ENCODE results near the gene RBM4.
"Not testable (repeated sequence)": the region's sequence is repeated elsewhere in the genome, so short reads cannot be mapped to it uniquely, and the experiment has no call there.

RBM4 gene

DNA sequence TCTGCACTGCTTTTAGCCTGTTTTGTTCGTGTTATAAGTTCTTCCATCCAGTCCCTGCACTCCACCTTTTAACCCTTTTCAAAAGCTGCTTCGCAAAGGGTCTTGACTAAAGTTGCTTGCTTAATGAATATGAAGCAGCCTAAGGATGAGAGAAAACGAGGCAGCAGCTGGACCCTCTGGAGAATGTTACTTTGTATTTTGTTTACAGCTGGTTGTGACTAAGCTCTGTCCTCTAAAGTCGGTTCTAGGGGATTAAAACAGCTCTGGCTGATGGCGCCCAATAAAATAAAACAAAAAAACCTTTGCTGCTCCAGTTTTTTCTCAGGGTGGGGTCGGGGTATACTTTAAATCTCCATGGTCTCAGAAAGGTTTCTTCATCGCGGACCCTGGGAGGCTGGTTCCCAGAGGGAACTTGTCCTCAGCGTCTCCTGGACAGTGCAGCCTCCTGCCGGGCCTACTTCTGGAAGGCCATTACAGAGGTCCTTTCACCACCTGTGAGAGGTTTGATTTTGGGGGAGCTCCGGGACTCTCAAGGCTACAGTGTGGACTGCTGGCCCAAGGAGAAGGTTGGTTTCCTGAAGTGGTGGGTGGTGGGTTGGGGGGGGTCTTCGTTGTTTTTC is 836 bp upstream of the RBM4 start:
- peaks cover 61% of the 10 kb centered on the region for H3K36me3 ChIP-seq (ENCODE audit: control insufficient read depth, insufficient read depth, low read length)
- H3K27ac ChIP-seq (ENCODE audit: low read depth, low read length) = peak overlapping the region; percentile 95
- H3K9me3 ChIP-seq (ENCODE audit: control insufficient read depth, insufficient read depth, low read length) = no peaks in the 10 kb centered on the region
- peak overlapping the region; percentile 83 for H3K9ac ChIP-seq (ENCODE audit: low read depth, low read length)
- H3K4me3 ChIP-seq (ENCODE audit: low read depth, low read length) = peak overlapping the region; percentile 59
- H3K4me1 ChIP-seq (ENCODE audit: control insufficient read depth, insufficient read depth, low read length) = peaks cover 32% of the 10 kb centered on the region
- H3K27me3 ChIP-seq (ENCODE audit: control insufficient read depth, insufficient read depth, low read length) = no peaks in the 10 kb centered on the region

DNA sequence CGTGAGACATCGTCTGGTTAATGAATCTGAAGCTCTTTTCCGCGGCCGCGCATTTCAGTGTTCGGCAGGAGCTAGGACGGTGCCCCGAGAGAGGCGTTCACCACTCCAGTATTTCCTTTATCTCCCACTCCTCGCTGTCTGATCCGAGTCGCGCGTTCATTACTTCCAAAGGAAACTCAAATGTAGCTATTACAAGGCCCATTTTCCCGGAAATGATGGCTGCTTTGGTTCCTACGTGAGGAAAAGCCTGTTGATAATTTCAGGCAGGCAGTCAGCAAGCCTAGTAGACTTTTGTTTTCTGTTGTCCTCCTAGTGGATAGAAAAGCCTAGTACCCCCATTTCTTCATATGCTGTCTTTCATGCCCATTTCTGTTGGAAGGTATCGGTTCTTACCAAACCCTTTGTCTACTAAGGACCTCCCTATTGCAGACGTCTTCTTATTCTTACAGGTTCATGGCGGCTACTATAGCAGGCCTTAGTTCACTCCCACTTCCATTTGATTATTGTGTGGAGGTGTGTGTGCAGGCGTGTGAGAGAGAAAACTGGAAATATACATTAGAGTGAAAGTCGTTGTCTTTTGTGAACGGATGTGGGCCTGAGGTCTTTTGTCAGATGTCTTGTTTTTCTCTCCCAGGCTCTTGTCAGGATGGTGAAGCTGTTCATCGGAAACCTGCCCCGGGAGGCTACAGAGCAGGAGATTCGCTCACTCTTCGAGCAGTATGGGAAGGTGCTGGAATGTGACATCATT is 737 bp downstream of the RBM4 start:
- H3K27ac ChIP-seq (ENCODE audit: low read depth, low read length) = peak overlapping the region; percentile 96
- peak overlapping the region; percentile 100 for H3K9ac ChIP-seq (ENCODE audit: low read depth, low read length)
- H3K36me3 ChIP-seq (ENCODE audit: control insufficient read depth, insufficient read depth, low read length) = peaks cover 63% of the 10 kb centered on the region
- no peaks in the 10 kb centered on the region for H3K27me3 ChIP-seq (ENCODE audit: control insufficient read depth, insufficient read depth, low read length)
- peaks cover 32% of the 10 kb centered on the region for H3K4me1 ChIP-seq (ENCODE audit: control insufficient read depth, insufficient read depth, low read length)
- H3K9me3 ChIP-seq (ENCODE audit: control insufficient read depth, insufficient read depth, low read length) = no peaks in the 10 kb centered on the region
- peak overlapping the region; percentile 97 for H3K4me3 ChIP-seq (ENCODE audit: low read depth, low read length)

DNA sequence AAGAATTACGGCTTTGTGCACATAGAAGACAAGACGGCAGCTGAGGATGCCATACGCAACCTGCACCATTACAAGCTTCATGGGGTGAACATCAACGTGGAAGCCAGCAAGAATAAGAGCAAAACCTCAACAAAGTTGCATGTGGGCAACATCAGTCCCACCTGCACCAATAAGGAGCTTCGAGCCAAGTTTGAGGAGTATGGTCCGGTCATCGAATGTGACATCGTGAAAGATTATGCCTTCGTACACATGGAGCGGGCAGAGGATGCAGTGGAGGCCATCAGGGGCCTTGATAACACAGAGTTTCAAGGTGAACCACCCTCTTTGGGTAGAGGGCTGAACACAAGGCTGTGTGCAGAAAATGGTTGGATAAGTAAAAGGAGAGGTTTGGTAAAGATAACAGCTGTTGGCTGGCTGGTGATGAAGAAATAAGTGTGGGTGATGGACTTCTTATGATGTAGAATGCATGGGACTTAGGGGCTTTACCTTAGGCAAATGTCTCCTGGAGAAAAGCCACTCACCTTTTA is 1.4 kb downstream of the RBM4 start:
- Histone ChIP-seq H3K36me3 (ENCODE audit: control insufficient read depth, insufficient read depth, low read length) (peaks cover 64% of the 10 kb centered on the region), H3K4me1 (ENCODE audit: control insufficient read depth, insufficient read depth, low read length) (peaks cover 32% of the 10 kb centered on the region), H3K4me3 (ENCODE audit: low read depth, low read length) (peak overlapping the region; percentile 97)
- H3K27ac ChIP-seq (ENCODE audit: low read depth, low read length); H3K9me3 ChIP-seq (ENCODE audit: control insufficient read depth, insufficient read depth, low read length); H3K9ac ChIP-seq (ENCODE audit: low read depth, low read length); H3K27me3 ChIP-seq (ENCODE audit: control insufficient read depth, insufficient read depth, low read length): not testable (repeated sequence)

DNA sequence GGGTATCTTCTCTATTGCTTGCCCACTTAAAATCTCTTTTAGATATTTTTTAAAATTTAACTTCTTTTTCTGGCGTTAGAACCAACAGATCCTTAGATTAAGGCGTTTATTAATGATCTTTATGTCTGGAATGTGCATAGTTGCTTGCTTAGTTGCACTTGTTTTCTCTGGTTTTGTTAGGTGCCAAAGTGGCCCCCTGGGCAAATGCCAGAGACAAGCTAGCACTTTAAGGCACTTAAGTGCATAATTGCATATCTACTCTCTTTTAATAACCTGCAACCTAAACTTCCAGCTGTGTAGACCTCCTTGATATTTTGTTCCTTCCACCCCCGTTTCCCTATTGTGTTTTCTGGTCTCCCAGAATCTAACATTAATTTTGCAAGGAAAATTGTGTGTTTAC is 3.3 kb downstream of the RBM4 start:
- Histone ChIP-seq H3K4me3 (ENCODE audit: low read depth, low read length) (peak overlapping the region; percentile 97), H3K27me3 (ENCODE audit: control insufficient read depth, insufficient read depth, low read length) (no peaks in the 10 kb centered on the region), H3K9me3 (ENCODE audit: control insufficient read depth, insufficient read depth, low read length) (no peaks in the 10 kb centered on the region), H3K27ac (ENCODE audit: low read depth, low read length) (no peak overlapping the region), H3K9ac (ENCODE audit: low read depth, low read length) (no peak overlapping the region), H3K36me3 (ENCODE audit: control insufficient read depth, insufficient read depth, low read length) (peaks cover 75% of the 10 kb centered on the region), H3K4me1 (ENCODE audit: control insufficient read depth, insufficient read depth, low read length) (peaks cover 32% of the 10 kb centered on the region)

DNA sequence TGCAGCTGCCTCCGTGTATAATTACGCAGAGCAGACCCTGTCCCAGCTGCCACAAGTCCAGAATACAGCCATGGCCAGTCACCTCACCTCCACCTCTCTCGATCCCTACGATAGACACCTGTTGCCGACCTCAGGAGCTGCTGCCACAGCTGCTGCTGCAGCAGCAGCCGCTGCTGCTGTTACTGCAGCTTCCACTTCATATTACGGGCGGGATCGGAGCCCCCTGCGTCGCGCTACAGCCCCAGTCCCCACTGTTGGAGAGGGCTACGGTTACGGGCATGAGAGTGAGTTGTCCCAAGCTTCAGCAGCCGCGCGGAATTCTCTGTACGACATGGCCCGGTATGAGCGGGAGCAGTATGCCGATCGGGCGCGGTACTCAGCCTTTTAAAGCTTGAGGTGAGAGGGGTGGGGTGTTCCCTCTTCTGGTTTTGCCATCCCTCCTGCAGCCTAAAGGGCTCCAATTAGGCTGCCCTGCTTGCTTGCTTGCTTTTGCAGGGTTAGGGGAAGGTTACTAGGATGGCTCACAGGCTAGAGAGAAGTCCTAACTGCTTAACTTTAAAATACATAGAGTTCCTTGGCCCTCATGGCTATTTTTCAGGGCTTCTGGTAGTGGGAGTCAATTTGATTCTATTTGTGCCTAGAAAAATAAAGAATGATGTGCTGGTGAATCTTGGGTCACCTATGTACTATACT is 5.4 kb downstream of the RBM4 start:
- H3K9me3 ChIP-seq (ENCODE audit: control insufficient read depth, insufficient read depth, low read length) = no peaks in the 10 kb centered on the region
- H3K4me3 ChIP-seq (ENCODE audit: low read depth, low read length) = 0 out of 2 replicates have a peak overlapping the region, but pooled peaks have one; percentile 7
- H3K36me3 ChIP-seq (ENCODE audit: control insufficient read depth, insufficient read depth, low read length) = peaks cover 93% of the 10 kb centered on the region
- peaks cover 23% of the 10 kb centered on the region for H3K4me1 ChIP-seq (ENCODE audit: control insufficient read depth, insufficient read depth, low read length)
- H3K9ac ChIP-seq (ENCODE audit: low read depth, low read length) = no peak overlapping the region
- H3K27me3 ChIP-seq (ENCODE audit: control insufficient read depth, insufficient read depth, low read length) = no peaks in the 10 kb centered on the region
- H3K27ac ChIP-seq (ENCODE audit: low read depth, low read length) = no peak overlapping the region

DNA sequence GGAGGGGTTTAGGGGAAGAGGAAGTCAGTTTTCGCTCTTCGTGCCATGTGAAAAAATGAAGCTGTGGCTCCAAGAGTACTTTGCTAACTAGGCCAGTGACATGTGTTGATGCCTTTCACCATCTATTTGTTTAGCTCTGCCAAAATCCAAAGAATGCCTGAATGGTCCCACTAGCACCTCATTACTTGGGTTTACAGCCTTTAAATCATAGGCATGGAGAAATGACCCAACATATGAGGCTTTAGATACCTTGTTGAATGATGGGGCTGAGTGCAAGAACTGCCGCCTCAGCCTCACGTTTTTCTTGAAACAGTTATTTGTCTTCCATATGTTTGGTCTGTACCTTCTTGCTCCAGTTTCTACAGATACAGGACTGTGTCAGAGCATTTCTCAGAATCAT is 8.3 kb downstream of the RBM4 start:
- H3K9ac ChIP-seq (ENCODE audit: low read depth, low read length) = no peak overlapping the region
- no peak overlapping the region for H3K27ac ChIP-seq (ENCODE audit: low read depth, low read length)
- H3K4me1 ChIP-seq (ENCODE audit: control insufficient read depth, insufficient read depth, low read length) = peaks cover 2% of the 10 kb centered on the region; the same call in 1 of the 2 replicates
- peaks cover 91% of the 10 kb centered on the region for H3K36me3 ChIP-seq (ENCODE audit: control insufficient read depth, insufficient read depth, low read length)
- no peaks in the 10 kb centered on the region for H3K27me3 ChIP-seq (ENCODE audit: control insufficient read depth, insufficient read depth, low read length)
- H3K4me3 ChIP-seq (ENCODE audit: low read depth, low read length) = no peak overlapping the region
- H3K9me3 ChIP-seq (ENCODE audit: control insufficient read depth, insufficient read depth, low read length) = no peaks in the 10 kb centered on the region

DNA sequence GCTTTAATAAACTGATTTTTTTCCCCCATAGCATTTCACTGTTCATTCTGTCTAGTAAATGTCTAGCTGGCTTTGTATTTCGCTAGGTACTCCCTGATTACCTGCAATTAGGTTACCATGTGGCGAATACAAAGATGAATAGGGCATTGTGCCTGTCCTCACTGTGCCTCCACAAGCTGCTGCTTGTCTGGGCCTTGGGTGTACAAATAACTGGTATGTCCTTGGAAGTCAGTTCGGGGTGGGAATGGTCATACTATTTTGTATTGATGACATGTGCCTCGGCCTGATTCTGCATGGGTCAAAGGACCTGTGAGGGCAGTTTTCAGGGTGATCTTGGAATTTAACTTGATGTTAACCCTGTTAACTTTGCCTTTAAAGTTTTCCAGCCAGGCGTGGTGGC is 11.4 kb downstream of the RBM4 start:
- Histone ChIP-seq H3K4me1 (ENCODE audit: control insufficient read depth, insufficient read depth, low read length) (no peaks in the 10 kb centered on the region; the same call in 1 of the 2 replicates), H3K9ac (ENCODE audit: low read depth, low read length) (no peak overlapping the region), H3K27me3 (ENCODE audit: control insufficient read depth, insufficient read depth, low read length) (no peaks in the 10 kb centered on the region), H3K27ac (ENCODE audit: low read depth, low read length) (no peak overlapping the region), H3K4me3 (ENCODE audit: low read depth, low read length) (no peak overlapping the region), H3K9me3 (ENCODE audit: control insufficient read depth, insufficient read depth, low read length) (no peaks in the 10 kb centered on the region), H3K36me3 (ENCODE audit: control insufficient read depth, insufficient read depth, low read length) (peaks cover 80% of the 10 kb centered on the region)

DNA sequence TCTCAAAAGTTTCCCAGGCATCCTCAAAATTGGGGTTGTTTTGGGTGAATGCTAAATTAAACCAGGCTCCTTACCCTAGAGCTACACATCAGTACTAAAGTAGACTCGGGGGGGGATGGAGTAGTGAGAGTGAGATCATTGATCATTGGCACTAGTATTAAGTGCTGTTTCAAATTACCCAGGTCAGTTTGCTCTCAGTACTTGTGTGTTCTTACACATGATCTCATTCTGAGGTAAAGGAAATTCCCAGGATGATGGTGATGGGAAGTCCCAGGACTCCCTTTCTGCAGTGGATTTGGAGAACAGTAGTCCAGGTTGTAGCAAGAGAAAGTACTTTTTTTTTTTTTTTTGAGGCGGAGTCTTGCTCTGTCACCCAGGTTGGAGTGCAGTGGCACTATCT is 12.5 kb downstream of the RBM4 start:
- Histone ChIP-seq H3K9me3 (ENCODE audit: control insufficient read depth, insufficient read depth, low read length) (no peaks in the 10 kb centered on the region), H3K9ac (ENCODE audit: low read depth, low read length) (no peak overlapping the region), H3K27me3 (ENCODE audit: control insufficient read depth, insufficient read depth, low read length) (no peaks in the 10 kb centered on the region), H3K27ac (ENCODE audit: low read depth, low read length) (no peak overlapping the region), H3K36me3 (ENCODE audit: control insufficient read depth, insufficient read depth, low read length) (peaks cover 77% of the 10 kb centered on the region), H3K4me3 (ENCODE audit: low read depth, low read length) (no peak overlapping the region), H3K4me1 (ENCODE audit: control insufficient read depth, insufficient read depth, low read length) (no peaks in the 10 kb centered on the region)

DNA sequence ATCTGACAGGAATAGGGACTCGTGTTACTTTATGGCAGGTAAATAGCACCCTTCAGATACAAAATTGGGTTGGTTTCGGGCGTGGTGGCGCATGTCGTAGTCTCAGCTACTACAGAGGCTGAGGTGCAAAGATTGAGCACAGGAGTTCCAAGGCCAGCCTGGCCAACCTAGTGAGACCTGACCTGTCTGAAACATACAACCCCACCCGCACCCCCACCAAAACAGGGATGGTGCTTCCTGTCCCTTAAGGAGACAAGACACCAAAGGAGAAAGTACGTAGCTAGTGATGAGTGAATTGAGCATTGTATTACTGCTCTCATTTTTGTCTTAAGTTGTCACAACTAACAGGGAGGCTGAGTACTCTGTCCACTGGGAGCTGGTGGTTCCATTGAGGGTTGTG is 14.1 kb downstream of the RBM4 start:
- Histone ChIP-seq H3K27me3 (ENCODE audit: control insufficient read depth, insufficient read depth, low read length) (no peaks in the 10 kb centered on the region), H3K4me1 (ENCODE audit: control insufficient read depth, insufficient read depth, low read length) (no peaks in the 10 kb centered on the region), H3K9ac (ENCODE audit: low read depth, low read length) (no peak overlapping the region), H3K27ac (ENCODE audit: low read depth, low read length) (no peak overlapping the region), H3K36me3 (ENCODE audit: control insufficient read depth, insufficient read depth, low read length) (peaks cover 70% of the 10 kb centered on the region), H3K4me3 (ENCODE audit: low read depth, low read length) (no peak overlapping the region), H3K9me3 (ENCODE audit: control insufficient read depth, insufficient read depth, low read length) (no peaks in the 10 kb centered on the region)

DNA sequence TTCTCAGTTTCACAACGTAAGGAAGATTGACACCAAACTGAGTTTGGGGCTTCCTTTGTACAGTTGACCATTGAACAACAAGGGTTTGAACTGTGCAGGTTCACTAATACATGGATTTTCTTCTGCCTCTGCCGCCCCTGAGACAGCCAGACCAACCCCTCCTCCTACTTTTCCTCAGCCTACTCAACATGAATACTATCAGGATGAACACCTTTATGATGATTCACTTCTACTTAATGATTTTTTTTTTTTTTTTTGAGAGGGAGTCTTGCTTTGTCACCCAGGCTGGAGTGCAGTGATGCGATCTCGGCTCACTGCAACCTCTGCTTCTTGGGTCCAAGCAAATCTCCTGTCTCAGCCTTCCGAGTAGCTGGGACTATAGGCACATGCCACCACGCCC is 14.6 kb downstream of the RBM4 start:
- no peak overlapping the region for H3K4me3 ChIP-seq (ENCODE audit: low read depth, low read length)
- H3K36me3 ChIP-seq (ENCODE audit: control insufficient read depth, insufficient read depth, low read length) = peaks cover 70% of the 10 kb centered on the region
- H3K9ac ChIP-seq (ENCODE audit: low read depth, low read length) = no peak overlapping the region
- no peaks in the 10 kb centered on the region for H3K4me1 ChIP-seq (ENCODE audit: control insufficient read depth, insufficient read depth, low read length)
- no peaks in the 10 kb centered on the region for H3K9me3 ChIP-seq (ENCODE audit: control insufficient read depth, insufficient read depth, low read length)
- no peaks in the 10 kb centered on the region for H3K27me3 ChIP-seq (ENCODE audit: control insufficient read depth, insufficient read depth, low read length)
- no peak overlapping the region for H3K27ac ChIP-seq (ENCODE audit: low read depth, low read length)

DNA sequence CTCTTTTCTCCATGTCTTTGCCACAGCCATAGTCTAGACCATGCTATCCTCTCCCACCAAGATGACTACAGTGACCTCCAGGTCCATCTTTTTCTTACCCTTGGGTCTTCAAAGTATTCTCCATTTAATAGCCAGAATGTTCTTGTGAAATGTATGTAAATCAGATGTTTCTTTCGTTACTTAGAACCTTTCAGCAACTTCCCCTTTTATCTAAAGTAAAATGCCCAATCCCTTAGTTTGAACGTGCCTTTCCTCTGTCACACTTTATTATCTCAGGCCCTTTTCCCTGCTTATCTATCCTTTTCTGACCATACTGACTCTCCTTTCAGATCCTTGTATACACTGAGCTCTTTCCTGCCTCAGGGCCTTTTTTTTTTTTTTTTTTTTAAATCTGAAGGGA is 21.3 kb downstream of the RBM4 start:
- no peak overlapping the region for H3K27ac ChIP-seq (ENCODE audit: low read depth, low read length)
- no peaks in the 10 kb centered on the region for H3K27me3 ChIP-seq (ENCODE audit: control insufficient read depth, insufficient read depth, low read length)
- no peak overlapping the region for H3K4me3 ChIP-seq (ENCODE audit: low read depth, low read length)
- no peaks in the 10 kb centered on the region for H3K9me3 ChIP-seq (ENCODE audit: control insufficient read depth, insufficient read depth, low read length)
- peaks cover 56% of the 10 kb centered on the region for H3K36me3 ChIP-seq (ENCODE audit: control insufficient read depth, insufficient read depth, low read length)
- H3K4me1 ChIP-seq (ENCODE audit: control insufficient read depth, insufficient read depth, low read length) = no peaks in the 10 kb centered on the region
- H3K9ac ChIP-seq (ENCODE audit: low read depth, low read length) = no peak overlapping the region

Data from HUES48 (cell line).